Sigmoid colon (tissue), 7 donors: ENCODE measurements around the gene CACHD1. TPM values are rescaled to one million over a fixed set of nuclear protein-coding genes. Genes with fewer than 3 reads are reported as not detected.
A peak's percentile ranks its signal among the peaks of the same experiment; 100 is the strongest.

Source experiments
- DNase-seq: peaks from one replicate; pipeline ENCODE4 v3.0.0-alpha.2; 2019
- H3K27ac ChIP-seq, 4 donors: fragments of 200-600 bp; sonication (generic); one replicate each; pipeline ENCODE4 v1.5.1; 2016 to 2019; ENCODE audit warnings: mild to moderate bottlenecking in 1 of 4
- H3K27me3 ChIP-seq, 3 donors: fragments of 200-600 bp; sonication (generic); one replicate each; pipeline ENCODE4 v1.5.1; 2019; ENCODE audit warnings: mild to moderate bottlenecking in 1 of 3
- H3K36me3 ChIP-seq, 4 donors: fragments of 200-600 bp; sonication (generic); one replicate each; pipeline ENCODE4 v1.5.1; 2016 to 2019
- H3K4me1 ChIP-seq, 4 donors: fragments of 200-600 bp; sonication (generic); one replicate each; pipeline ENCODE4 v1.5.1; 2017 to 2019
- H3K4me3 ChIP-seq, 4 donors: fragments of 200-600 bp; sonication (generic); one replicate each; pipeline ENCODE4 v1.5.1; 2017 to 2019; ENCODE audit warnings: mild to moderate bottlenecking in 2 of 4, moderate library complexity in 1 of 4
- H3K9me3 ChIP-seq, 4 donors: fragments of 200-600 bp in 3 of 4; sonication (generic) in 3 of 4; one replicate each; pipeline versions ENCODE4 v1.5.1 to v1.6.1; 2013 to 2019
- EP300 ChIP-seq, 4 donors: sonication (generic); formaldehyde crosslinking; IDR thresholded peaks; one replicate each; pipeline ENCODE4 v1.6.1; 2017; ENCODE audit warnings: antibody characterized with exemption in 4 of 4
- POLR2A ChIP-seq, 2 donors: fragments of 450-650 bp; IDR thresholded peaks; one replicate each; pipeline ENCODE4 v1.6.1; 2016; ENCODE audit warnings: antibody characterized with exemption in 2 of 2, mild to moderate bottlenecking in 2 of 2, moderate library complexity in 2 of 2
- POLR2AphosphoS5 ChIP-seq, 4 donors: sonication (generic); formaldehyde crosslinking; IDR thresholded peaks; one replicate each; pipeline ENCODE4 v1.6.1; 2017; ENCODE audit warnings: antibody characterized with exemption in 4 of 4
- WGBS, 2 donors: extraction: QIAGEN DNeasy Blood & Tissue Kit; methylation state at CpG; one replicate each; pipeline ENCODE4 v1.1.7; 2013; 5-methylcytosine and 5-hydroxymethylcytosine counted together
- intact Hi-C: fragments of 100-400 bp; cut with DNase I; formaldehyde crosslinking; loops from one replicate; pipeline ENCODE4 v1.15.1; 2023
- polyA plus RNA-seq, 3 donors: library from polyadenylated mRNA; stranded (reverse); fragments of 200-250 nt; gene quantifications; one replicate each; pipeline ENCODE4 v1.2.3, GENCODE V29; 2013
- total RNA-seq, 4 donors: library from RNA; depleted of rRNA; stranded (reverse); fragments of >200 nt; gene quantifications; one replicate each; pipeline ENCODE4 v1.1.0, GENCODE V29; 2016
- TF ChIP-seq, protein P1 (sequence below), 4 experiments: fragments of 450-650 bp in 3 of 4; fragments of 200-600 bp in 1 of 4; IDR thresholded peaks; one replicate each; pipeline ENCODE4 v1.5.1; 2016 to 2019; ENCODE audit warnings: antibody characterized with exemption in 4 of 4, mild to moderate bottlenecking in 3 of 4, moderate library complexity in 2 of 4
- donor health status: healthy with polysubstance abuse.
- donor health status: Bipolar disorder and iron deficiency.
- donor health status: healthy.

CACHD1 gene
- total and polyA plus RNA-seq, 7 donors: 0.23 to 7.1 (median 3.7) TPM

DNA sequence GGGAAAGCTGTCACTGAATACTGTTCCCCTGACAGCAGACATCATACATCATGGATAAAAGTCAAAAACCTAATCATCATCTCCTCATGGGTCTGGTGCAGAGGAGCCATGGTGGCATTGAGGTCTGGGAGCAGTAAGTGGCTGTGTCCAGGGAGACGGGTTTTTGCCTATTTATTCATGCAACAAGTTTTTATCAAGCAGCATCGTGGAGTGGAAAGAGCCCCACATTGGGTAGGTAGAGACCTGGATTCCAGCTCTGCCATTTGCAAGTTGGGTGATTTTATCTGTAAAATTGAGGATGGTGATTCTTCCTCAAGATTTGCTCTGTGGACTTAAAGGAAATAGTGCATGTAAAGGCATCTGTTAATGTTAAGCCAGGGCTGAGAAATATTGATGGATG, 4.2 kb downstream of the CACHD1 start:
- Histone ChIP-seq H3K36me3 (no peaks in the 10 kb centered on the region), H3K4me1 (peaks cover 0 to 46% (median 41%) of the 10 kb centered on the region in 4 donors), H3K9me3 (no peaks in the 10 kb centered on the region), H3K27ac (no peak overlapping the region), H3K4me3 (no peak overlapping the region), H3K27me3 (peaks cover 0 to 5% (median 0%) of the 10 kb centered on the region in 3 donors)
- TF ChIP-seq, protein P1, sequence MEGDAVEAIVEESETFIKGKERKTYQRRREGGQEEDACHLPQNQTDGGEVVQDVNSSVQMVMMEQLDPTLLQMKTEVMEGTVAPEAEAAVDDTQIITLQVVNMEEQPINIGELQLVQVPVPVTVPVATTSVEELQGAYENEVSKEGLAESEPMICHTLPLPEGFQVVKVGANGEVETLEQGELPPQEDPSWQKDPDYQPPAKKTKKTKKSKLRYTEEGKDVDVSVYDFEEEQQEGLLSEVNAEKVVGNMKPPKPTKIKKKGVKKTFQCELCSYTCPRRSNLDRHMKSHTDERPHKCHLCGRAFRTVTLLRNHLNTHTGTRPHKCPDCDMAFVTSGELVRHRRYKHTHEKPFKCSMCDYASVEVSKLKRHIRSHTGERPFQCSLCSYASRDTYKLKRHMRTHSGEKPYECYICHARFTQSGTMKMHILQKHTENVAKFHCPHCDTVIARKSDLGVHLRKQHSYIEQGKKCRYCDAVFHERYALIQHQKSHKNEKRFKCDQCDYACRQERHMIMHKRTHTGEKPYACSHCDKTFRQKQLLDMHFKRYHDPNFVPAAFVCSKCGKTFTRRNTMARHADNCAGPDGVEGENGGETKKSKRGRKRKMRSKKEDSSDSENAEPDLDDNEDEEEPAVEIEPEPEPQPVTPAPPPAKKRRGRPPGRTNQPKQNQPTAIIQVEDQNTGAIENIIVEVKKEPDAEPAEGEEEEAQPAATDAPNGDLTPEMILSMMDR (IDR thresholded peaks at IDR 0.05): no peak
- no peak for TF ChIP-seq POLR2AphosphoS5 (IDR thresholded peaks at IDR 0.05)
- no peak for TF ChIP-seq EP300 (IDR thresholded peaks at IDR 0.05)
- intact Hi-C loops: loop anchor here (5.0 to 10.0 kb wide), 4 partner anchors 201 to 351 kb away; partner anchors contain the start of gene RAVER2
- DNase-seq: no peak
- 82 to 88% methylated on average over 2 of the region's 2 CpGs for WGBS, 2 donors

DNA sequence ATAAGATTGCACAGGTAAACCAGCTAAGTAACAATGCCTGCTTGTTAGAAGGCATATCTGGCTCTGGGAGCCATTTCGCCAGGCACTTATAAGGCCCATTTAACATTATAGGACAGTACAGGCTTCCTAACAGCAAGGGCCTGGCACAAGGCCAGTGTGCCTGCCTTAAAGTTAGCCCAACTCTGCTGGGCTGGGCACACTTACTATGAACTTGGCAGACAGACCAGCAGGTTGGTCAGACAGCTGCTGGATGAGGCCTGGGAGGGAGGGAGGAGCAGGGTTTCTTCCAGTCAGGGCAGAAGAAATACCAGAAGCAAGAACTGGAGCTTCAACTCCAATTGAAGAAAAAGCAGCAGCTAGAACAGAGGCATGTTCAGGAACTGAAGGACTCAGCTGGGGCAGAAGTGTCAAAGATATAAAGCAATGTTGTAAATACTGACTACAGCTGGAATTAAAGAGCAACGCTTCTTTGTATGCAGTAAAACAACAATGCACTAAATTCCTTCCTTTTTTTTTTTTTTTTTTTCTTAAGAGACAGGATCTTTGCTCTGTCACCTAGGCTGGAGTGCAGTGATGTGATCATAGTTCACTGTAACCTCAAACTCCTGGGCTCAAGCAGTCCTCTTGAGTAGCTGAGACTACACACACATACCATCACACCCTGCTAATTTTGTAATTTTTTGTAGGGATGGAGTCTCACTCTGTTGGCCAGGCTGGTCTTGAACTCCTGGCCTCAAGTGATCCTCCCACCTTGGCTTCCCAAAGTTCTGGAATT, 4.9 kb downstream of the CACHD1 start:
- no peak overlapping the region for H3K4me3 ChIP-seq
- TF ChIP-seq POLR2AphosphoS5 (IDR thresholded peaks at IDR 0.05) (peak in 1 of 4 donors; percentile 7), POLR2A (IDR thresholded peaks at IDR 0.05) (no peak), EP300 (IDR thresholded peaks at IDR 0.05) (no peak)
- TF ChIP-seq, protein P1 (IDR thresholded peaks at IDR 0.05): no peak
- H3K4me1 ChIP-seq: peaks cover 0 to 39% (median 36%) of the 10 kb centered on the region in 4 donors
- H3K27ac ChIP-seq: no peak overlapping the region
- no peaks in the 10 kb centered on the region for H3K9me3 ChIP-seq
- no peaks in the 10 kb centered on the region for H3K36me3 ChIP-seq
- peaks cover 0 to 5% (median 0%) of the 10 kb centered on the region in 3 donors for H3K27me3 ChIP-seq
- intact Hi-C loops: loop anchor here (5.0 to 10.0 kb wide), 4 partner anchors 200 to 350 kb away; partner anchors contain the start of gene RAVER2
- peak; percentile 90 for DNase-seq
- 23 to 62% methylated on average over 2 of the region's 2 CpGs for WGBS, 2 donors

DNA sequence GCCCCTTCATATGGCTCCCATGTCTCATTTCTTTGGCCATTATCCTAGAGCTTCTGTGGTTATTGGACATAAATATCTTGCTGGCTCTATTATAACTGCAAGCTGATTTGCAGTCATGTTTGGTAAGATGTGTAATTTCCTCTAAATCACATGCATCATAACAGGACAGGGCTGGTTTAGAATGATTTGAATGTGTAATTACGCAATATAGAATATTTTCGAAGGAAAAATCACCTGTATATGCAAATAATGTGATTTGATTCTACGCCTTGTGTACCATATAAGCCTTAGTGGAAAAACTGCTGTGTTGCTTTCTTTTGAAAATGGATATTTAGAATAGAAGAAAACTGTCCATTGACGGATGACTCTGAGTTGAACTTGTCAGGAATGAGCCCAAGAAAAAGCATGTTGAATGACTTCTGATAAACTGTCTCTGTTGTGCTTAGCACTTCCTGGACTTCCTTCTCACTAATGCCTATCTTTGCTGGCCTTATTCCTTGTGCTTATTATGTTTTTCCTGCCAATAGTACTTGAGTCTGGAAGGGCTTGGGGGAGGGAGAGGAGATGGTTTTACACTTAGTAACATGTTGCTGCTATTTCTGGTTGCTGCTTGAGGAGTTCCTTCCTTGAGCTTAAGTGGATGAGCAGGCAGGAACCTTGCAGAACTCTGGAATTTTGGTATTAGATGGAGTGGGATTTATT, 6.5 kb downstream of the CACHD1 start:
- TF ChIP-seq POLR2AphosphoS5 (IDR thresholded peaks at IDR 0.05) (peak in 3 of 4 donors; percentile 18 to 47 (median 32)), POLR2A (IDR thresholded peaks at IDR 0.05) (no peak)
- peak overlapping the region in 1 of 4 donors; percentile 37 for H3K27ac ChIP-seq
- WGBS, 2 donors: 72 to 76% methylated on average over 4 of the region's 4 CpGs
- intact Hi-C loops: loop anchor here (10.0 kb wide), 3 partner anchors 198 to 348 kb away; no protein-coding TSS in a partner anchor
- H3K36me3 ChIP-seq: no peaks in the 10 kb centered on the region
- DNase-seq: no peak
- H3K9me3 ChIP-seq: no peaks in the 10 kb centered on the region
- peaks cover 0 to 32% (median 29%) of the 10 kb centered on the region in 4 donors for H3K4me1 ChIP-seq
- H3K27me3 ChIP-seq: peaks cover 0 to 1% (median 0%) of the 10 kb centered on the region in 3 donors
- H3K4me3 ChIP-seq: no peak overlapping the region

DNA sequence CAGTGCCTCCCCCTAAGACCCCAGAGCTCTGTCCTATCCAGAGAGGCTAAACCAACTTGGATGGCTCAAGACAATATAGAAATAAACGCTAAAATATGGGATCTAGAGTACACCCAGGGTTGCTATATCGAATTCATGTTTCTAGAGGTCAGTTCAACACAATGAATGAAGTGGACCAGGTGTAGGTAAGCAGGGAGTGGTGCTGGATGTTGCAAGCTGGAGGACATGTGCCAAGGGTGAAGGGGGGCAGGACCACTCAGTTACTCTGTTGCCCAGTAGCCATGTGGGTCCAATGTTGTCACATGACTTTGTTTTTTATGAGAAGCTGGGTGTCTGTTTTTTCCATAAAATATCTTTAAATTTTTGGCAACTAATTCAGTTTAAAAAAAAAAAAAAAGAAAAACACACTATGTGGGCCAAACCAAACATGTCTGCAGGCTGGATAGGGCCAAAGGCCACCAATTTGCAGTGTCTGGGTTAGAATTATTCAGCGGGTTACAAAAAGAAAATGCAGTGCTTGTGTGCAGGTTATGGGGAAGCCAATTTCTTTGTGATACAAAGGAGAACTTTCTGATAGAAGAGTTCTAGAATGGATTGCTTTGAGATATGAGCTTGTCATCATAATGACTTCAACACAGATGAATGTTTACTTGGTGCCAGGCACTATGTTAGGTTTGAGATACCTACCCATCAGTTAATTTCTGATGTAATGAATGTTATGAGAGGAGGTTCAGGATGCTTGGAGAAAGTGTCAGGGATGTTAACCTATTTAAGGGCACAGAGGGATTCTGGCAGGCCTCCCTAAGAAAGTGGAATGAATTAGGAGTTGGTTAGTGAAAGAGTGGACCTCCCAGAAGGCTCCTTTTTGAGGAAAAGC, 8.9 kb downstream of the CACHD1 start:
- H3K4me1 ChIP-seq: peaks cover 0 to 29% (median 26%) of the 10 kb centered on the region in 4 donors

More for the DNA sequence above, 8.9 kb downstream of the CACHD1 start:
- Histone ChIP-seq H3K36me3 (no peaks in the 10 kb centered on the region), H3K27ac (no peak overlapping the region), H3K4me3 (no peak overlapping the region), H3K27me3 (no peaks in the 10 kb centered on the region), H3K9me3 (no peaks in the 10 kb centered on the region)
- WGBS, 2 donors: 79 to 89% methylated on average over 3 of the region's 3 CpGs
- TF ChIP-seq POLR2AphosphoS5 (IDR thresholded peaks at IDR 0.05) (no peak), POLR2A (IDR thresholded peaks at IDR 0.05) (no peak), EP300 (IDR thresholded peaks at IDR 0.05) (no peak)
- TF ChIP-seq, protein P1 (IDR thresholded peaks at IDR 0.05): no peak
- intact Hi-C loops: loop anchor here (10.0 kb wide), 3 partner anchors 196 to 346 kb away; no protein-coding TSS in a partner anchor
- no peak for DNase-seq
